Measurements from ENCODE around the gene DSTN.

DSTN gene

DNA sequence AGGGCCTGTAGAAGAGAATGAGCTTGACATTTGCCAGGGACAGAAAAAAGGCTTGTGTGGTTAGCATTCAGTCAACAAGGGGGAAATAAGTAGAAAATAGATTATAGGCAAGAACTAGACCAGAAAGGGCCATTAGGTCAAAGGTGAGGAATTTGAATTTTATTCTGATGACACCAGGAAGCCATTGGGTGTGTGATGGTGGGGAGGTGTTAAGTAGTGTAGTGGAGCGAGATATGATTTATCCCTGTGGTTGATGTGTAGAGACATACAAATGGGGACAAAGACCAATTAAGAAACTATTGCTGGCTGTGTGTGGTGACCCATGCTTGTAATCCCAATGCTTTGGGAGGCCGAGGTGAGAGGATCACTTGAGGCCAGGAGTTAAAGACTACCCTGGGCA is 11.0 kb downstream of the DSTN start:
- DNase-seq (ENCODE audit: low read depth) = no peak

DNA sequence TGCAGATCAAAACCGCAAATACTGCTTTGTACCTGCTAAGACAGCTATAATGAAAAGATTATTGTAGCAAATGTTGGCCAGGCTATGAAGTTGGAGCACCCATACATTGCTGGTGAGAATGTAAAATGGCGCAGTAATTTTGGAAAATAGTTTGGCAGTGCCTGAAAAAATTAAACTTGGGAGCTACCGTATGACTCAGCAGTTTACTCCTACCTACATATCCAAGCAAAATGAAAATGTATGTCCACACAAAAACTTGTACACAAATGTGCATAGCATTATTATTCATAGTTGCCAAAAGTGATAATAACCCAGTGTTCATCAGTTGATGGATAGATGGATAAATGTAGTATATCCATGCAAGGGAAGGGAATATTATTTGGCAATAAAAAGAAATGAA is 13.3 kb downstream of the DSTN start:
- no peak for DNase-seq (ENCODE audit: low read depth)

DNA sequence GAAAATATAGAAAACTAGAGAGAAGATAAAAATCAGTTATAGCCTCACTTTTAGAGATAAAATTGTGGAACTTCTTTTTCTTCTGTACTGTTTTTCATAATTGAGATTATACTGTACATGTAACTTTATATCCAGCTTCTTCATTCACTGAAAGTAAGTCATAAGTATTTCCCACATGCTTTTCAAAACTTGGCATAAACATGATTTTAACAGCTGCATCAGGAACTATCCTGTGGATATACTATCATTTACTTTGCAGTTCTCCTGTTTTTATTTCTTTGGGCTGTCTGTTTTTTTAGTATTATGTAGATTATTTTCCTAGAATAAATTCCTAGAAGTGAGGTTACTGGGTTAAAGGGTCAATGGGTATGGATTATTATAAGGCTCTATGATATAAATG is 14.8 kb downstream of the DSTN start:
- no peak for DNase-seq (ENCODE audit: low read depth)

DNA sequence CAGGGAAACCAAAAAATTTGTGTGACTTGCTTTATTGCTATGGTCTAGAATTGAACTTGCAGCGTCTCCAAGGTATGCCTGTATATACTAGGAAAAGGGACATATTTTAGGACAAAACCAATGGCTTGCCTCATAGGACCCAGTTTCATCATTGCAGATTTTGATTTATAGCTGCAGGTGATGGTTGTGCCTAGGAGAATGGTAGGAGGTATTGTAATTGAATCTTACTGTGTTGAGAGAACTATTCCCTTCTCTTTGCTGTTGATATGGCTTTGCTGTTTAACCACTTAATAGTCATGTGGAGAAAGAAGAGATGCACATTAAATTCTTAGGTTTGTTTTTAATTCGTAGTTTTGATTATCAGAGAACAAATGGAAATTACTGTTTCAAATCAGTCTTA is 16.4 kb downstream of the DSTN start:
- no peak for DNase-seq (ENCODE audit: low read depth)

DNA sequence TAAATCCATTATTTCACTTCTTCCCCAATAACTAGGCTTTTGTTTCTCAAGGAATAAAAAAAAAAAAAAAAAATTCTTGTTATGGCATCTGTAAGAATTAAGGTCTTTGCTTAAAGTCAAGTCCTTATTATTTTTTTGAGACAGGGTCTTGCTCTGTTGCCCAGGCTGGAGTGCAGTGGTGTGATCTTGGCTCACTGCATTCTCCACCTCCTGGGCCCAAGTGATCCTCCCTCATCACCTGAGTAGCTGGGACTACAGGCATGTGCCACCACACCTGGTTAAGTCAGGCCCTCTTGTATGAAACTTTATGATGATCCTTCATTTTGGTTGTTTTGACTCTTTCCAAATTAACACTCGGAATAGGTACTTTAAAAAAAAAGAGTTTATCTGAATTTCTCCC is 17.3 kb downstream of the DSTN start:
- DNase-seq (ENCODE audit: low read depth) = no peak

DNA sequence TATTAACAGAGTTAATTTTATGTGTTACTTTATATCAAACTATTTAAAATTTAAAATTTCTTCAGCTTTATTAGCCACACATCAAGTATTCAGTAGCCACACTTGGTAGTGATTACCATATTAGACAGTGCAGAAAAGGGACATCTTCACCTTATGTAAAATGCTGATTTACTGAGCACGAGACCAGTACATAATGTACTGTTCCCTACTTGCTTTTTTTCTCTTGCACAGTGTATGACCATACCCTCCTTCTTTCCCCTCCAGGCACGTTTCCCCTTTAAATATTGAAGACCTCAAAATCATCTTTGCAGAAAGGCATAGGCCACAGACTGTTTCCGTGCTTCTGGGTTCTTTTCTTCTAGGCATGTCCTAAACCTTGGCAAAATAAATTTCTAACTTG is 17.9 kb downstream of the DSTN start:
- no peak for DNase-seq (ENCODE audit: low read depth)

DNA sequence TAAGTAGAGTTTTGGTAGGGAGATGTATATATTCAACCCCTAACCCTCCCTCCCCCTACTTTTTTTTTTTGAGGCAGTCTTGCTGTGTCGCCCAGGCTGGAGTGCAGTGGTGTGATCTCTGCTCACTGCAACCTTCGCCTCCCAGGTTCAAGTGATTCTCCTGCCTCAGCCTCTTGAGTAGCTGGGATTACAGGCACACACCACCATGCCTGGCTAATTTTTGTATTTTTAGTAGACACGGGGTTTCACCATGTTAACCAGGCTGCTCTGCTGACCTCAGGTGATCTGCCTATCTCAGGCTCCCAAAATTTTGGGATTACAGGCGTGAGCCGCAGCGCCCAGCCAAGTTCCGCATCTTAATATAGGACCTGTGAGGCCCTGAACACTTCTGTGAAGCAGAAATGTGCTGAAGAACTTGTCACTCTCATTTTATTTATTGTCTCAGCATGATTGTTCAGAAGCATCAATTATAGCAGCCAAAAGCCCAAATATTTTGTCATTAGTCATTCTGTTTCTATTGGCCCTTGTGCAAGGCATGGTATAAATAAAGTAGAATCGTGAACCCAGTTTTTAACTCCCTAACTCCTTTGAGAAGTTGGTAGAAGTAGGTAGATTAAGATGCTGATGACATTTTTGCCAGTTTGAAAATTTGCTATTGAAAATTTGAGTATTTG is 19.4 kb downstream of the DSTN start:
- no peak for DNase-seq (ENCODE audit: low read depth)

DNA sequence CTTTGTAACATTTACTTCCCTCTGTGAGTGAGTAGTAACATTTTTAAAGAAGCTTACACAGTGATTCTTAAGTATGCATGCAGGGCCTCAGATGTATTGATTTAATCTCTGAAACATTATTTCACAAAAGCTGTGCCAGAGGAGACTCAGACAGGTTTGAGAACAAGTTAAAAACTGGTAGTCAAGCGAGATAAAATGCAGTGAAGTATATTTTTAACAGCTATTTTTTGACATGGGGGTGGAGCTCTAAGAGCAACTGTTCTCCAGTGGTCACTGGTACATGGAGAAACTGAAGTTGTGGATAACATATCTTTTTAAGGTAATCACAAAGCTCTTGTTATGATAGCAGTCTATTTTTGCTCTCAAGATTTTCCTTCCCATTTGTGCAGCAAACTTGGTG is 20.4 kb downstream of the DSTN start:
- DNase-seq (ENCODE audit: low read depth) = no peak

DNA sequence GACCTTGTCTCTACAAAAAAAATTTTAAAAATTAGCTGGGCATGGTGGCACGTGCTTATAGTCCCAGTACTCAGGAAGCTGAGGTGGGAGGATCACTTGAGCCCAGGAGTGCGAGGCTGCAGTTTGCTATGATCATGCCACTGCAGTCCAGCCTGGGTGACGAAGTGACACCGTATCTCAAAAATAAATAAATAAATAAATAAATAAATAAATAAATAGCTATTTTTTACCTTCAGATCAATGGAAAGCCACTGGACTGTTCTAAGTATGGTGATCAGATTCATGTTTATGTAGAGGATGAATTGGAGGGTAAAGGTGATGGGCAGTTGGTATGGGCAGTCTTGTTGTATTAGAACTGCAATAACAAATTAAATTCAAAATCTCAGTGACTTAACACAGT is 24.0 kb downstream of the DSTN start:
- no peak for DNase-seq (ENCODE audit: low read depth)

DNA sequence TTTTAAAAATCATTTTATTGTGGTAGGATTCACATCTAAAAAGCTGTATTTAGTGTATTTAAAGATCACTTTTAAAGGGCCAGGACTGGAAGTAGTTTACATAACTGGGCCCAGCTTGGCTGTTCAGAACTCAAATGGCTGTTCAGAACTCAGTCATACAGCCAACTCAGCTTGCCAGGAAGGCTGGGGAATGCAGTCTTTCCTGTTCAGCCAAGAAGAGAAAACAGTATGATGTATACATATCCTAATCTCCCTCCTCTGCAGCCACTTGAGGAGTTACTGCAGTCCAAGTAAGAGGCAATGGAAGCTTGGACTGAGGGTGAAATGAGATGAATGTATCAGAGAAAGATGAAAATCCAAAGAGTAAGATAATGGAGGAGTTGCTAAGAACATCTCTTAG is 24.6 kb downstream of the DSTN start:
- no peak for DNase-seq (ENCODE audit: low read depth)

DNA sequence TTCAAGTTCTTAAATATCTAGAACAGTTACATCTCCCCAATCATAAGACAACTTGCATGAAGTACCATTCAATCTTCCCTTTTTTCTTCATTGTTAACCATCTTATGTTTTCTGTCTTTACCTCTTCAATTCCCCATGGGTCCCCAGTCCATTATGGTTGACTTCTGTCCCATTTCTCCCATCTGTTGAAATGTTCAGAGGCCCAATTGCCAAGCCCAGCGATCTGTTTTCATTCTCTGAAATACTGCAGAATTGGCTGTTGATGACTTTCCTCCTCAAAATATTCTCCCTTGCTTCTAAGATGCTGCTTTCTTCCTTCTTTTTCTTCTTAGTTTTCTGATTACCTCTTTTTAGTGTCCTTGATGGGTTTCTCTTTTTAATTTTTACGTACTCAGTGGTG is 26.0 kb downstream of the DSTN start:
- DNase-seq (ENCODE audit: low read depth) = no peak

DNA sequence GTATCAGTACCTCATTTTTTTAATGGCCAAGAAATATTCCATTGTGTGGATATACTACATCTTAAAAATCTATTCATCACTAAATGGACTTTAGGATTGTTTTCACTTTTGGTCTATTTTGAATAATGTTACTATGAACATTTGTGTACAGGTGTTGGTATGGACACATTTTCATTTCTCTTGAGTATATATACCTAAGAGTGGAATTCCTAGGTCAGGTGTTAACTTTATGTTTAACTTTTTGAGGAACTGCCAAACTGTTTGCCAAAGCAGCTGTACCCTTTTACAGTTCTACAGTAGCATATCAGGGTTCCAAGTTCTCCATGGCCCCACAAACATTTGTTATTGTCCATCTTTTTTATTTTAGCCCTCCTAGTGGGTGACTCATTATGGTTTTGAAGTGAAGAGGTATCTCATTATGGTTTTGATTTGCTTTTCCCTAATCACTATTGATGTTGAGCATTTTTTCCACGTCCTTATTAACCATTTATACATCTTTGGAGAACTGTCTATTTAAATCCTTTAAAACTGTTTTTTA is 28.2 kb downstream of the DSTN start:
- no peak for DNase-seq (ENCODE audit: low read depth)

DNA sequence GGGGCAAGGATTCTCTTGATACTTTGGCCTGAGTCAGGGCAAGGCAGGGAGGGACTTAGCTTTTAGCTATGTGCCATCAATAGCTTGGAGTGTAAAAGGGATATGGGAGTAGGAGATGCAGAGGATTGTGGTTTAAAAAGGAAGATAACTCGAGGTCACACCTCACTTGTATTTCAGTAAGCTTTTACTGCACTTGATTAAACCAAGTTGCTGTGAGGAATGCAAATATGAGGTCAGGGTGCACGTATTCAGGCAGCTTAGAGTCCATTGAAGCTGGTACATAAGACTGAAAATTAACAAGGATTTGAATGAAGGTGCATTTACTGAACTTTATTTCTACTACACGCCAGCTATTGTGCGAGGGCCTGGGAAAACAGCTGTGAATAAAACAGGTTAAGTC is 32.1 kb downstream of the DSTN start:
- DNase-seq (ENCODE audit: low read depth) = no peak

DNA sequence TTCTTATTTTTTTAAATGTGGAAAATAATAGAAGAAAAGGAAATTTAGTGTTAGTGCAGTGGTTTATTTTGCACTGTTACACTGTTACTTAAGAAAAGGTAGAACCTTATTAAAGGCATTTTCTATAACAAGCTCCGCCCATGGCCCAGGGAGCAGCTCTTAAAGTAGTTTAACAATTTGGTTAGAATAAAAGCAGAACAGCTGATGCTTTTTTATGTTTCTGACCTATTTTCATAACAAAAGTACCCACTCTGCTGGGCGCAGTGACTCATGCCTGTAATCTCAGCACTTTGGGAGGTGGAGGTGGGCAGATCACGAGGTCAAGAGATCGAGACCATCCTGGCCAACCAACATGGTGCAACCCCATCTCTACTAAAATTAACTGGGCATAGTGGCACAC is 32.6 kb downstream of the DSTN start:
- no peak for DNase-seq (ENCODE audit: low read depth)

DNA sequence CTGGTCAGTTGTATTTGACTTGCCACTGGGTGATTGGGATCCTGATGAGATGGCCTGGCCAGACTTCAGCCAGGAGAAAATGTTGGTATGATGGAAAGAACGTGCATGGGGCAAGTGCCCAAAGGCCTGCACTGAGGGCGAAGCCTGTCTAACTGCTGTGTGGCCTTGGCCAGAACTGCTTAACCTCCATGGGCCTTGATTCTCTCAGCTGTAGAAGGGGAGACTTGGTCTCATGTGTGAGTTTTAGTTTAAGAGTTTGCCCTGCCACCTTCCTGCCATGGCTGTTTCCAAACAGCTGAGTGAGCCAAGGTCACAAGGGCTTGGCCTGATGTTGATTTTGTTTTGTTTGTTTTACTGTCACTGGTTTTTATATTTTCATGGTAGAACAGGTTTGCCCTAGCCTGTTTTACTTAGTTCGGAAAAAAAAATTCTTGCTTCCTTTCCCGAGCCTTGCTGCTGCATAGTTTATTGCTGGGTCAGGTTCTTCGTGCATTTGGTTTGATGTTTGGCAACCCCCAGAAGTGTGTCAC is 35.3 kb downstream of the DSTN start:
- no peak for DNase-seq (ENCODE audit: low read depth)

DNA sequence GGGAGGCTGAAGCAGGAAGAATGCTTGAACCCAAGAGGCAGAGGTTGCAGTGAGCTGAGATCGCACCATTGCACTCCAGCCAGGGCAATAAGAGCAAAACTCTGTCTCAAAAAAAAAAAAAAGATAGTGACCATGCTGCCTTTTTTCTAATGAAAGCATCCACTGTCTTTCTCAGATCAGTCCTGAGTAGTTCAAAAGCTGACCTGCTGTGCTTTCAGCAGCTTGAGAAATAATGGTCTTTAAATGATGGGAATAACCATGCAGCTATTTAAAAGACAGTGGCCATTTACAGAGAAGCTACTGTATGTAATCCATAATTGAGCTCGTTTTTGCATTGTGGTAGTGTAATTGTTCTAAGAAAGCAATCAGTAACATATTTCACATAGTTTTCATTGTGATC is 36.1 kb downstream of the DSTN start:
- DNase-seq (ENCODE audit: low read depth) = no peak

DNA sequence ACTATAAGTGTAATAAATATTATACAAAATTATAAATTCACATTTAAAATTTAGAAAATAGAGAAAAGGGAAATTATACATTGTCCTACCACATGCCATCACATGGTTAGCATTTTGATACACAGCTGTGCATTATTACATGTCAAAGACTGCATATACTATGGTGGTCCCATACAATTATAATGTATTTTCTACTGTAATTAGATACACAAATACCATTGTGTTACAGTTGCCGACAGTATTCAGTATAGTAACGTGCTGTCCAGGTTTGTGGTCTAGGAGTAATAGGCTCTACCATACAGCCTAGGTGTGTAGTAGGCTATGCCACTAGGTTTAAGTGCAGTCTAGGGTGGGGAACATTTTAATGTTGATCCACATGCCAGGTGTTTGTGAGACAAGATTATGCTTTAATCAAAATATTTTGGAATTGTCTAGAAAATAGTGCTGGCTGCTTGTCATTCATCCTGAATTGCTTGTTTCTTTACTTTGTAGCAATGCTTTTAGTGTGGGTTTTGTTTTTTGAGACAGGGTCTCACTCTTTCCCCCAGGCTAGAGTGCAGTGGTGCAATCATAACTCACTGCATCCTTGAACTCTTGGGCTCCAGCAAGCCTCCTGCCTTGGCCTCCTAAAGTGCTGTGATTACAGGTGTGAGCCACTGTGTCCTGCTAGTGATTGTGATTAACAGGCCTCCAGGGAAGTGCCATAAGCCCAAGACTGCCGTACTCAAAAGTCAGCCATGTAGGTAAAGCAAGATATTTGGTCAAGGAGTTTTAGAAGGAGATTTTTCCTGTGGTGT is 39.0 kb downstream of the DSTN start:
- no peak for DNase-seq (ENCODE audit: low read depth)

DNA sequence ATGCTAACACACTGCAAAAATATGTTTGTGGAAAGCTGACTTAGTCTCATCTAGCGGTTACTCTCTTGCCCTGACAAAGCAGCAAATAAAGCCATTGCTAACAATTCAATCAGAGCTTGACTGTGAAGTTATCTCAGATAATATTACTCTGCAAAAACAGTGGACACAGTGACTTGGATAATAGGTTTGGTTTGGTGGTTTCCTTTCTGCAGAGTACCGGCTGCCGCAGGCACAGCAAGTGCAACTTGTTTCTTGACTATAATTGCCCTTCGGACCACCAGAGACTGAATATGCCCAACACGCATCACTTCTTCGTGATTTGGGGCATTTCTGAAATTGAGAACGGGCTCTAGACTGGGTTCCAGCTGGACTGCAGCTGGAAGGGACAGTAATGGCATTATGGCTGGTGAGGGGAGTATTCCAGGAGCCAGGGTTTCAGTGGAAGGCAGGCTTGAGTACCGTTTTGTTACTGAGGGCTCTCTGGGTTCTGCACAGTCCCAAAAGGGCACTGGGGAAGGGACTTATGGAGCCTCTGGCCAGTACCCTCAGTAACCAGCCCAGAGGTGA is 40.0 kb downstream of the DSTN start:
- no peak for DNase-seq (ENCODE audit: low read depth)

DNA sequence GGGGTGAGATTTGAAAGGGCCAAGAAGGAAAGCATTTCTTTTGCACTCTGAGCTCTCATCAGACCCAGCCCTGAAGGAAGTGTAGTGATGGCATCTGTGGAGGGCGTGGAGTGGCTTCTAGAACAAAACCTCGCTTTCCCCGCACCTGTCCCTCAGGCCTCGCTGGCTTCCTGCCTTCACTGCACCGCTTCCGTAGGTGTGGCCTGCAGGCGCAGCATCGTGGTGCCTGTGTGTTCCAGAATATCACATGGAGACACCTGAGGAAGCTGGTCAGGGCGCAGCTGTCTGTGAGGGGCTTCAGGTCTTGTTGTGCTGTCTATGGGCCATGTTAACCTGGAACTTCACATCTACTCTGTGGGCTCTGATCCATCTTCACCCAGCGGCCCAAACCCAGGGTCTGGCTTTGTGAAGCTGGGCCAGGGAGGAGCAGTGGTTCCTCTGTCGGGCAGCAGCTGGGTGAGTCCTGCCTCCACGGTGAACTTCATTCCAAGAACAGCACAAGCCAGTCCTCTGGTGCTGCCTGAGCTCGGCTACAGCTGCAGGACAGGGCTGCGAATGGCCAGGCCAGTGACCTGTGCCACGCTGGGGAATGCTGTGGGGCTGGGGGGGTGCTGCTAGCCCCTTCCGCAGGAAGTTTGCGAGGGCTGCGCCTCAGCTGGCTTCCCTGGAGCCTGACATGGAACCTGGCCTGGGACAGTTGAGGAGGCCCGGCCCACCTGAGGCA is 40.9 kb downstream of the DSTN start:
- peak; percentile 50 for DNase-seq (ENCODE audit: low read depth)

DNA sequence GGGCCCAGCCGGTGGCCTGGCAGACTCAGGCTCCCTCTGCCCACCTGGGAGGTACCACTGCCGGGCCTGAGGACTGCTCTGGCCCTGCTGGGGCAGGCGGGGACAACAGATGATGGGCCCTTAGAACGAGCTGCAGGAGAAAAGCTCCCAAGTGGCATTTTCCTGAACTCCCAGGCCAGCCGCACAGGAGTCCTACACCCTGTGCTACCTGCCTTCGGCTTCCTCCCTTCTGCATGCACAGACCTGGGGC is 41.3 kb downstream of the DSTN start:
- DNase-seq (ENCODE audit: low read depth) = no peak

DNA sequence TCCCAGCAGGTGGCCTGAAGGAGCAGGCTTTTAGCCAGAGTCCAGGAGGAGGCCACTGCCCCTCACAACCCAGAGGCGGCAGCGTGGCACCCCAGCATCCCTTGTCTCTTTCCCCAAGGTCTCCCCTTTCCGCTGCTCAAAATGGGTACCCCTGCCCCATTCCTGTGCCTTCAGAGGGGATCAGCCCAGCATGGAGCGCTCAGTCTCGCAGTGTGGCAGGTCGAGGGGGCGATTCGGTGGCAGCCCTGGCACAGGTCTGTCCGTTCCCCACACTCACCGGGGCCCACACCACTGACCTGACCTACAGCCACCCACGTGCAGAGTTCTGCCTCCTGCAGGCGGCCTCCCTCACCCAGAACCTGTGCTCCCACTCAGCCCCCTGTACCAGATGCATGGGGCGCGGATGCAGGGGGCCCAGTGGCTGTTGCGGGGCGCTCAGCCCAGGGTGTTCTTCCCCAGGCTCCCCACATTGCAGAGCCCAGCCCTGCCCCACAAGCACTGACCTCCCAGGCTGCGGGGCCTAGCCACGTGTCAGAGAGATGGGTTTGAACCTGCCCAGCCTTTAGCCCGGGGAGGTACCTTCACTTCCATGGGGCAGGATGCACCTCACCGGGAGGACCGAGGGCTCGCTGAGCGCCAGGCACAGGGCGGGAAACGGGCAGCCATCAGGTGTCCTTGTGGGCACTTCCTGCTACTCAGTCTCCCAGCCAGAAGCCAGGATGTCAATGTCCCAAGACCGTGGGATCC is 41.8 kb downstream of the DSTN start:
- DNase-seq (ENCODE audit: low read depth) = no peak

Measured in T-helper 22 cell (primary cell).